Measurements from ENCODE around the gene USHBP1.

DNA sequence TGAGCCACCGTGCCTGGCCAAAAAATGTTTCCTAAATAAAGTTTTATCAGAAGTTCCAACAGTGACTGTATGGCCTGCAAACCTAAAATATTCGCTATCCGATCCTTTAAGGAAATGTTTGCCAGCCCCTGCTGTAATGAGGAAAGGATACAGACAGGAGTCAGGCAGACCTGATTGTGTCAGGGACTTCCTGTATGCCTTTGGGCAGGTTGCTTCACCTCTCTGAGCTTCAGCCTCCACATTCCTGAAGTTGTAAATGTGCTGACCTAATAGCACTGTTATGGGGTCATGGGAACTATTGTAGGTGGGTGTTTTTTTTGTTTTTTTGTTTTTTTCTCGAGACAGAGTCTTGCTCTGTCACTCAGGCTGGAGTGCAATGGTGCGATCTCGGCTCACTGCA is 32.4 kb upstream of the USHBP1 start:
- TF ChIP-seq CTCF (IDR thresholded peaks at IDR 0.05) (no peak), ARID4B (CRISPR knock-in tag; IDR thresholded peaks at IDR 0.05; ENCODE audit: borderline replicate concordance) (no peak), ZNF396 (CRISPR knock-in tag; IDR thresholded peaks at IDR 0.05; ENCODE audit: borderline replicate concordance) (no peak), NR1H2 (CRISPR knock-in tag; IDR thresholded peaks at IDR 0.05) (no peak), IRF1 (CRISPR knock-in tag; IDR thresholded peaks at IDR 0.05) (no peak), USF2 (CRISPR knock-in tag; IDR thresholded peaks at IDR 0.05) (no peak), NFYB (CRISPR knock-in tag; conservative IDR thresholded peaks at IDR 0.05; ENCODE audit: low read depth) (no peak), NR3C1 (CRISPR knock-in tag; conservative IDR thresholded peaks at IDR 0.05; ENCODE audit: low read depth) (no peak), ATF2 (CRISPR knock-in tag; IDR thresholded peaks at IDR 0.05; ENCODE audit: borderline replicate concordance, low read depth) (no peak)

All from WTC11 (cell line).